ENCODE data around the gene NDUFV2. TPM values are rescaled to one million over a fixed set of nuclear protein-coding genes. Genes with fewer than 3 reads are reported as not detected.

Gene NDUFV2
- total and polyA plus RNA-seq, 2 of the 8 experiments (the other 6 are each of a cell fraction or from before 2014, with no cell fraction given): 90.8 to 191 TPM

- no peak overlapping the region for H3K56ac ChIP-seq (replicated peaks; ENCODE audit: insufficient read length, low read depth, low read length)
- H3K27ac ChIP-seq (ENCODE audit: low read depth, low read length): no peak overlapping the region
- H3K36me3 ChIP-seq (ENCODE audit: control insufficient read depth in 2 of 4, insufficient read depth in 4 of 4, low read length in 3 of 4): 0 out of 8 replicates have a peak, but pooled peaks cover 0 to 3% (median 0%) of the 10 kb centered on the region in 4 experiments
- no peaks in the 10 kb centered on the region for H3K4me1 ChIP-seq (replicated peaks in 1 of 4; ENCODE audit: control insufficient read depth in 3 of 4, insufficient read depth in 4 of 4, low read length in 3 of 4)
- TF ChIP-seq HDAC2 (IDR thresholded peaks at IDR 0.05; ENCODE audit: borderline replicate concordance in 1 of 2, low read depth in 2 of 2, low read length in 2 of 2) (no peak), ASH2L (IDR thresholded peaks at IDR 0.05; ENCODE audit: low read length) (no peak), SUZ12 (IDR thresholded peaks at IDR 0.05; ENCODE audit: low read length) (no peak), SRF (IDR thresholded peaks at IDR 0.05; ENCODE audit: low read depth, low read length) (no peak), ATF3 (IDR thresholded peaks at IDR 0.05; ENCODE audit: insufficient read depth, low read depth, low read length) (no peak), TBP (IDR thresholded peaks at IDR 0.05; ENCODE audit: low read depth, low read length) (no peak), MAX (IDR thresholded peaks at IDR 0.05) (no peak)
- no peak overlapping the region for H3K4ac ChIP-seq (replicated peaks; ENCODE audit: insufficient read length, low read depth, low read length)
- no peak overlapping the region for H4K5ac ChIP-seq (ENCODE audit: insufficient read length, low read depth, low read length)
- CTCF ChIA-PET (ENCODE audit: partially characterized antibody): interaction anchor here (0.7 kb wide), 1 partner anchor 10 kb away, joined by 3 read pairs; no protein-coding TSS in a partner anchor
- no peak overlapping the region for H2BK20ac ChIP-seq (ENCODE audit: low read length)
- H3K79me1 ChIP-seq (ENCODE audit: low read depth, low read length): no peaks in the 10 kb centered on the region
- DNase-seq (ENCODE audit: low read depth in 1 of 2, low spot score in 2 of 2) (no peak), FAIRE-seq (no peak)
- no peak overlapping the region for H2AK5ac ChIP-seq (ENCODE audit: low read depth, low read length)
- no peak overlapping the region for H2AFZ ChIP-seq (ENCODE audit: low read length)
- no peak overlapping the region for H3K23ac ChIP-seq (ENCODE audit: insufficient read length)
- H3K14ac ChIP-seq (ENCODE audit: insufficient read length): no peak overlapping the region
- H3K23me2 ChIP-seq (ENCODE audit: low read depth, low read length): peaks cover 2% of the 10 kb centered on the region; the same call in 1 of the 2 replicates
- WGBS, 2 experiments (ENCODE audit: extremely low coverage in 1 of 2, insufficient coverage in 1 of 2, insufficient read length in 1 of 2, insufficient replicate concordance in 2 of 2, low coverage in 1 of 2, low lambda C conversion rate in 2 of 2, missing lambda C conversion rate in 1 of 2): 83% methylated on average over 2 of the region's 2 CpGs; no CpG with 5 or more reads in 1 of the 2 experiments
- H2BK120ac ChIP-seq (replicated peaks; ENCODE audit: low read depth, low read length): no peak overlapping the region
- H3K18ac ChIP-seq (ENCODE audit: extremely low read depth, low read length): no peak overlapping the region
- no peak overlapping the region for H3K4me3 ChIP-seq (ENCODE audit: extremely low read depth in 1 of 4, insufficient read depth in 2 of 4, low read depth in 3 of 4, low read length in 4 of 4)
- H3K4me2 ChIP-seq (ENCODE audit: insufficient read depth in 1 of 2, low read depth in 2 of 2, low read length in 2 of 2): no peak overlapping the region
- no peak overlapping the region for H4K91ac ChIP-seq (replicated peaks; ENCODE audit: insufficient read length, low read length)
- H2BK15ac ChIP-seq (ENCODE audit: low read length): no peak overlapping the region
- H3K79me2 ChIP-seq (ENCODE audit: control insufficient read depth in 1 of 2, insufficient read depth in 2 of 2, low read length in 2 of 2): peaks cover 3 to 83% of the 10 kb centered on the region in 2 experiments; a peak in 2 of 4 replicates
- H3K27me3 ChIP-seq (replicated peaks in 1 of 4; ENCODE audit: control insufficient read depth in 3 of 4, extremely low read depth in 1 of 4, insufficient read depth in 3 of 4, low read length in 3 of 4): no peaks in the 10 kb centered on the region
- H3K9ac ChIP-seq (replicated peaks in 1 of 4; ENCODE audit: extremely low read depth in 1 of 4, low read depth in 3 of 4, low read length in 3 of 4): no peak overlapping the region
- peaks cover 0 to 2% of the 10 kb centered on the region in 2 experiments for H4K20me1 ChIP-seq (replicated peaks in 1 of 2; ENCODE audit: control insufficient read depth in 1 of 2, insufficient read depth in 2 of 2, low read length in 2 of 2)
- no peak overlapping the region for H4K8ac ChIP-seq (ENCODE audit: extremely low read depth, insufficient read depth, low read length)
- no peak overlapping the region for H2BK5ac ChIP-seq (ENCODE audit: low read depth, low read length)
- H3K9me3 ChIP-seq (ENCODE audit: insufficient read depth in 2 of 2, low read depth in 1 of 2, low read length in 1 of 2): peaks cover 0 to 3% of the 10 kb centered on the region in 2 experiments; a peak in 1 of 4 replicates
- H2BK12ac ChIP-seq (ENCODE audit: low read depth, low read length): no peak overlapping the region
- POLR2A ChIA-PET (ENCODE audit: partially characterized antibody): no interaction called here
These were observed 55.3 kb downstream of the NDUFV2 start for GRCh38 chr18:9157806-9158205.
